Measurements from ENCODE around the gene OTX2.

The OTX2 gene

DNA sequence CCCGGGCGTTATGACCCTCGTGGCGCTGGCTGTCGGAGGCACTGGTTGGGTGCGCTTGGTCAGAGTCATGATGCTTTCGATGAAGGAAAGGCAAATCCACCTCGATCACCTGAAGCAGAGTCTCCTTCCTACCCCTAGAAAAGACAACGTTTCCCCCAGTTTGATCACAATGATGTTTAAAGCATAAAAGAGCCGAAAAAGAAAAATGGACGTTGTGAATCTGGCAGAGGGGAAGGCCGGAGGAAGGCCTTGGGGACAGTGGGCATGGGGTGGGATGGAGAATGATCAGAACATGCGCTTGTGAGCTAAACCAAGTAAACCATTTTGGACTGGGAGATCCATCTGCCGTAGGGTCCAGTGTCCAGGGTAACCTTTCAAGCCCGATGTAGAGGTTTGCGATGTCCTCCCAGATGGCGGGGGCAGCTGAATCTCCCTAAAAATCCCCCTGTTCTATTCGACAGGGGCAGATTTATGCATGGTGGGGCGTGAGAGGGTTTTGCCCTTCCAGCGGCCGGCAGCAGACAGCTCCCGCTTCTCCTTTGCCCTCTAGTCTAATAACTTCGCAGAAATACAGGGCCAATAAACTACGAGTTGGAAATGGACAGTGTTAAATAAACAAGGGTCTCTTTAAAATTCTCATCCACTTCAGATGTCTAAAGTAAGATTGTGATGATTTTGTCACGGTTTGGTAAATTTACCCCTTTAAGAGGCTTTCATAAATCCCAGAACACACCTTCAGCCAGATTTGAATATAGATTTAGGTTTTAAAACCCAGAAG lies 2.3 kb upstream of the OTX2 start:
- DNase-seq (ENCODE audit: low spot score): no peak

DNA sequence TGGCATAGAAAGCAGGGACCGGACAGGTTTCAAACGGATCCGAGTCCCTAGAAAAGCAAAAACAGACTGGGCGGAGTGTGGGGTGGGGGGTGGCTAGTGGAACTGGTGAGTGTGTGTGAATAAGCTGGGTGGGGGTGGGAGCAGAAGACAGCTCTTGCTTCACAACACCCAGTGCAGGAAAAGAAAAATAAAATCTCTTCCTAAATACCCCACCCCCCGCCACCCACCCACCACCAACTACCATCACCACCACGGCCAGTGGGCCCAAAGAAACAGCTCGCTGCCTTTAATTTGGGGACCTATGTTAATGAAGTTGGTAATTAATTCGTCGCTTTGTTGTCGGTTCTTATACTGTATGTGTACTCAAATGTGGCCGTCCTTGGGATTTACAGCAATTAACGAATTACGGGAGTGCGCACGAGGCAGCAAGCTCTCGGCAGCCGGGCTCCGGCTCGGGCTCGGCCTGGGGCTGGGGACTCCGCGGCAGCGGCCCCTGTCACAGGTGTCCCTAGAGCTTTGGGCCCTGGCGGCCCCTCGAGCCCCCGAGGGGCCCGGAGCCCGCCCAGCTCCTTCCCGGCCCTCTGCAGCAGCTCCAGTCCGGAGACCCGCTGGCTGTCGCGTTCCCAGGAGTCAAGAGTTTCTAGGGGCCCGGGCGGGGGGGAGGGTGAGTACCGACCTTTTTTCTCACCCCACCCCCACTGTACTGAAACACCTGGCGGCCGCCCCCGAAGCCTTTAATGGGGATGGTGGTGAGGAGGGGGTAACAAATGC lies 1.5 kb upstream of the OTX2 start:
- DNase-seq (ENCODE audit: low spot score): no peak

DNA sequence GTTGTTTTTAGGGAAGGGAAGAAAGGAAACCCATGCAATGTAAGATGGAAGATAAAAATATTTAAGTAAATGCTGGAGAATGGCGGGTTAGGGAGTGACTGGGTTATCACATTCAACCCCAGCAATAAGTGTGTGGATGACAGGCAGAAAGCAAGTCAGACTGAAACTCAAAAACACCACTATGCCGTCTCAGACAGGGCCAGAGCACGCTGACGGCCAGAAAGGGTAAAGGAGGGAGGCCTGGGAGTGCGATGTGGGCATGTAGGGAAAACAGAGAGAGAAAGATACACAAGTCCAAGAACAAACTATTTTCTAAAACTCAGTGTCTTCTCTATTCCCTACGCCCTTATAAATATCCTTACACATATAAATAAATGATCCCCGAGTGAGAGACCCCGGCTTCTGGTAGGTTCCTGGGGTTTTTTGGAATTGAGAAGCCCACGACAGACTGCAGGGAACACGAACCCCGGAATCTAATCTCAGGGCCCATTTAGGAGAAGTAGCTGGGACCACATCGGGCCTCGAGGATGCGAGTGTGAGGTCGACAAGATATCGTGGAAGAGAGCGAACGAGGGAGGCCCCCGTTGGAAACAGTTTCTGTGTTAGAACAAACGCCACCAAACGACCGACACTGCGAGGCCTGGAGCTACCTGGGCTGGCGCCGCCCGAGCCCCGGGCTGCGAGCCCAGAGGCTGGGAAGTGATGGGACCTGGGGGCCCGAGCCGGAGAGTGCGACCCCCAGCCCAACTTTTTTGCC lies 735 bp upstream of the OTX2 start:
- no peak for DNase-seq (ENCODE audit: low spot score)

DNA sequence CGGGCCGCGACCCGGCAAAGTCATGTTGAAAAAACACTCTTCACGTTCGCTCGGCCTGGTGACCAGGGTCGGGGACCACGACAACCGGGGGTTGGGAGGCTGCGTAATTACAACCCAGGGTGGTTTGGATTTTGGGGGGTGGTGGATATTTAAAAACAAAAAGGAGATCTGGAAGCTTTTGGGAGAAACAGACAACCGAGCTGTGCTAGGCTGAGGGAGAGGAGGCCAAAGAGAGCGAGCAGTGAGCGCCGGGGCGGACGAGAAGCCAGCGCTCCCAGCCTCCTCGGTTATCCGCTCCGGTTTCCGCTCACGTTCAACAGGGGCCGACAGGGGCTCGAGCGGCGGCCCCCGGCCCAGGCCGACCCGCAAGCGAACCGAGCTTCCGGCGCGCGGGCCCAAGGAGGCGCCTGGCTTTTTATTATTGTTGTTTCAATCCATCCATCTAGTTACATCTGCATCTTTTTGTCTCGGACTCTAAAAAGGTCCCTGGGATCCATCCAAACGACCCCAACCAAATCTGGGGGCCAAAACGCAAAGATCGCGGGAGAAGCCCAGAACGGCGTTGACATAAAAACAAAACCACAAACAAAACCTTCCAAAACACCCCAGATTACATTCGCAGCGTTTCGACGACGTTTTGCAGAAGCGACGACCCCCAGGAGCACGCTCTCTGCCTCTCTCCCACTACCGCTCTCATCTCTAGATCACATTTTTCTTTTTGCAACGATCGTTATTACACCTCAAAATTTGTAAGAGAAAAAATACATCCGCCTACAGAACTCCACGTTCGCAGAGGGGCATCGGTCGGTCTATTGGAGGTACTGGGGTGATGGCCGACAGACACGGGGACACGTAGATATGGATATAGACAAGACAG lies 771 bp downstream of the OTX2 start:
- no peak for DNase-seq (ENCODE audit: low spot score)

DNA sequence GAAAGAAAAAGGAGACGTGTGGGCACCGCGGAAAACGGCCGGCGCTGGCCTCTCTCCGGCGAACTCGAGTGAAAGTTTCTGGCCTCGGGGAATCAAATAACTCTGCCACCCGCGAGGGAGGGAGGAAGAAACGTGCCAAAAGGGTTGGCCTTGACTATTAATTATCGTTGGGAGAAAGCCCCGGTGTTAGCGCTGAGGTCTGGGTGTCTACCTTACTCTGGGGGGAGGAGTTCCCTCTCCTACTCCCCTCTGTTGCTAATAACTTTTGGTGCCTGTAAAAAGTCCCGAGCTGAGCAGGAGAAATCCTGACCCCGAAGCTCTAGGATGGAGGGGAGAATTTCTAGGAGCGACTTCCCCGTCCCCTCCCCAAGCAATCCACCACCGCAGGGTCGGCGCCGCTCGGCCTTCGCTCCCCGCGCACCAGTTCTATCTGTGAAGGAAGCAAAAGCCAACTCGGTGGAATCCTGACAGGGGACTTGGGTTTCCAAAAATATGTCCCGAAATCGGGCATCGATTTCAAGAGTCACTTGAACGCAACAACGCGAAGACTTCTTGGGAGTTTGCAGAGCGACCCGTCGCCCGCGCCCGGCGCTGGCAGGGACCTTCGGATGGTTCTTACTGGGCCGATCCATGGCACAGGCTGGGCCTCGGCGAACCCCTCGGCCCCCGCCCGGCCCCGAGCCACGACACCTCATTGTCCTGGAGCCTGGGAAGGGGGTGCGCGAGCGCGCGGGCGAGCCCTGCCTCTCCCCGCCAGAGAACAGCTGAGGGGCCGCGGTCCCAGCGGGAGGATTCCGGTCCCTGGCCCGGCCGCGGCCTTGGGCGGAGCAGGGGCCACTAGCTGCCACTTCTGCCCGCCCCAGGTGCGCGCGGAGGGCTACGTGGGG lies 1.7 kb downstream of the OTX2 start:
- DNase-seq (ENCODE audit: low spot score): no peak

DNA sequence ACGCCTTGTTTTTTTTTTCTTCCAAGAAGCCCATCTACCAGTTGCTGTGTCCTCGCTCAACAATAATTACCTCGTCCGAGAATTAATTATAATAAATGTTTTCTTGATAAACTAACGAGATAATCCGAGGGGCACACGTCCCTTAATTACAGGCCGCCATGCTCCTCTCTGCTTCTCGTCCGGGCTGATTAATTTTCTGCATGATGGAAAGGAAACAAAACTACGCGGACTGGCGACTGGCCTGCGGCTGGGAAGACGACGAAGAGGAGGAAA lies 2.2 kb downstream of the OTX2 start:
- no peak for DNase-seq (ENCODE audit: low spot score)

DNA sequence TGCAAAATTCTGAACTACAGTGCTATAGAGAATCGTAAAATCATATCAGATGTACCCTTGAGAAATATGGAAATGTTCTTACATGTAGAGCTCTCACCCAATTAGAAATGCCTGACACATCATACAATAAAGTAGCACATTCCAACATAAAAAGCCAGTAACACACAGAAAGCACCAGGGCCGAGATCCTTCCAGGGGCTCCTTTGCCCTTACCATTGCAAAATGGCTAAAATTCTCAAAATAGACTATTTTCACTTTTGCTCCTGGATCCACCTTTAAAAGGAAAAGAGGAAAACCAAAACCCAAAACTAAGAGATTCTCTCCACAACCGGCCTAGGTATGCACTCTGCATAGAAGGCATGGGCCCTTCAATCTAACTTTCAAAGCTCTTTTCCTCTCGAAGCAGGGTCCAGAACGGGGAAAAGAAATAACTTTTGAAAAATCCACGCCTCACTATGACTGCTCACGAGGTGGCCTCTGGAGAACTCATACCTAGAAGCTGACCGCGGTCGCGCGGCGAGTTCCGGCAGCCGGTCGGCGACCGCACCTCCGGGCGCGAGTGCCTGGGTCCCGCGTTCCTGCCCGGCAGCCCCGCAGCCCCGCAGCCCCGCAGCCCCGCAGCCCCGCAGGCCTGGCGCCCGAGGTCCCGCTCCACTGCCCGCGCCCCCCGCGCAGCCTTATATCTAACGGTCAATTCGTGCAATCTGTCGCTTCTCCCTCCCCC lies 2.7 kb downstream of the OTX2 start:
- no peak for DNase-seq (ENCODE audit: low spot score)

DNA sequence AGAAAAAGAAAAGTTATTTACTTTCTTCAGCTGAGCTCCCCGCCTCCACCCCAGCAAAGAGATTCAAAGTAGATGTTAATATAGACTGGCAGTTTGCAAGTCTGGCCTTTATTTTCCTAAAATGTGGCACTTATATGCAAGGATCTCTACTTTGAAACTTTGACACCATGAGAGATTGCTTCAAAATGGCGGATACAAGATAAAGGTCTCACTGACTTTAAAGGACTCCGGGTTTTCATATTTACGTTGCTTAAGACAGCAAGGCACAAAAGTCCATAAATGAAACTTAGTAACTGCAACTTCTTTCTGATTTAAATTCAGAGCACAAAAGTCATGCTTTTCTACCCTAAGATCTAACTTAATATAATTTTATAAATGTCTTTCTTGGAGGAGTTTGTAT lies 3.5 kb downstream of the OTX2 start:
- no peak for DNase-seq (ENCODE audit: low spot score)

DNA sequence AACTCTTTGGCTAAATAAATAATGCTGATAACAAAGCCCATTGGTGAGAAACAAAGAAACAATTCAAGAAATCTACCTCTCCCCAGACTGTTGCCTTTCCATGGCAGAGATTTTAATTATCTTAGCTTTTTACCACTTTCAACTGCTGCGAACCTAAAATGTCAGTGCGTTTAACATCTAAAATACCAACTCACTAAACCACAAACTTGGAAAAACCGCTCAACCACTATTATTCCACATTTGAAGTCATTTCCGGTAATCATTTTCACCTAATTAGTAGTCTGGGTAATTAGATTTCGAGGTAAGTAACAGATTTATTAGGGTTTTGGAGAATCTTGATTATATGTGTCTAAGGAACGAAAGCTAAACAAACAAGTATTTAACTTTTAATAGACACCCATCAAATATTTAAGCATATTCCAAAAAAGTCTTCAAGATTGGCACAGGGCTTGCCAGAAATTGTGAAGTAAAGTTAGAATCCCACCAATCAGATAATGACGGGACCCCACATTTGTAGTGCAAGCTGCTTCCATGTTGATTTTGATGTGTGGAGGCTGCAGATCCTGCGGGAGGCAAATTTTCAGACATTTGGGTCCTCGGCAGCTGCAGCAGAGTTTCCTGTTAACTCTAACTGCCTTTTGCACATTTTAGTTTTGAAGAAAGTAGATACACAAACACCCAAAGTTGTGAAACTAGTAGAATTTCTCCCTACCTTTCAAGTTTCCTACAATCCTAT lies 4.1 kb downstream of the OTX2 start:
- no peak for DNase-seq (ENCODE audit: low spot score)

DNA sequence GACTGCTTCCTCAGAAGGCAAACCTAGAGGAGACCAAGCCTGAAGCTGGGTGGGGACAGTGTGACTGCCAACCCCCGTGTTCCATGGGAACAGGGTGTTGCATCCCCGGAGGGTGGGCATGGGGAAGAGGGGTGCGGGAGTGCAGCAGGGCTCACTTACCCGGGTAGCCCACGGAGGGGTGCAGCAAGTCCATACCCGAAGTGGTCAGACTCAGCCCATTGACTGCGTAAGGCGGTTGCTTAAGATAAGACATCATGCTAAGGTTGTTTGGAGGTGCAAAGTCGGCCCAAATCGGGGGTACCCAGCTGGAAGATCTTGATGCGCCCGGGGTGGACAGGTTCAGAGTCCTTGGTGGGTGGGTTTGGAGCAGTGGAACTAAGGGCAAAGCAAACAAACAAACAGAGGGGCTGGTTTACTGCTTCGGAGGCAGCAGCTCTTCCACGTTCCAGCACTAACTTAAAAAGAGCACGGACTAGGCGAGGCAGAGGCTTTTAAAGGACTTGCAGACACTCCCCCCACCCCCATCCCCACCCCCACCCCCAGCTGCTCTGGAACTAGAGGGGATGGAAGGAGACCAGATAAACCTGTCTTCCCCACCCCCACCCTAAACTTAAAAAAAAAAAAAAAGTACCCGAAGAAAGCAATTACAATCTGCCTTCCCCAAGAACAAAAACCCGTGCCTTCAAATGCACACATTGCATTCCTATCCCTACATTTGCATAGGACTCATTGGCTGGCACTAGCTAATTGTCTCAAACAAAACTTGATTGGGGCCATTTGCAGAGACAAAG lies 4.9 kb downstream of the OTX2 start:
- DNase-seq (ENCODE audit: low spot score): no peak

DNA sequence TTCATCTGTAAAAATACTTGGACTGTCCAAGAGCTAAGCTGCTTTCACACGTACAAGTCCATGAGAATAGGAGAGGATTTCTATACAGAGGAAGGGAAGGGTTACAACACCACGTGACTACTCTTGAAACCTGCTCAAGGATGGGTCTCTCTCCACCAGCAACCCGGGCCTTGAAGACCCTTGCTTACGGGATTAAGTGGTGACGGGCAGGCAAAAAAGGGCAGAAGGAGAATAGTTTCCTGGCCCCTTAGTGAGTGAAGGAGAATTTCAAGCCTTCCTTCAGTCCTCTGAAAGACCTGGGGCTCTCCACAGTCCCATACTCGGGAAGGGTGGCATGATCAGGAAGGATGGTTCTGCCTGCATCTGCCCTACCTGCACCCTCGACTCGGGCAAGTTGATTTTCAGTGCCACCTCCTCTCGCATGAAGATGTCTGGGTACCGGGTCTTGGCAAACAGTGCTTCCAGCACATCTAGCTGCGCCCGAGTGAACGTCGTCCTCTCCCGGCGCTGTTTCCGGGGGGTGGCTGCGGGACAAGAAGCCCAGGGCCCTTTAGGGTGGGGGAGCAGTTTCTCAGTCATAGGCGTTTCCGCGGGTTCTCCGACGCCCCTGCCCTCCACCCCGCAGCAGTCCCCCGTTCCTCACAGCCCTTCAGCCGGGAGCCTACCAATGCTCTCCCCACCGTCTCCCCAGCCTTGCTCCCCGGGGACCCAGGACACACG lies 6.3 kb downstream of the OTX2 start:
- DNase-seq (ENCODE audit: low spot score): no peak

DNA sequence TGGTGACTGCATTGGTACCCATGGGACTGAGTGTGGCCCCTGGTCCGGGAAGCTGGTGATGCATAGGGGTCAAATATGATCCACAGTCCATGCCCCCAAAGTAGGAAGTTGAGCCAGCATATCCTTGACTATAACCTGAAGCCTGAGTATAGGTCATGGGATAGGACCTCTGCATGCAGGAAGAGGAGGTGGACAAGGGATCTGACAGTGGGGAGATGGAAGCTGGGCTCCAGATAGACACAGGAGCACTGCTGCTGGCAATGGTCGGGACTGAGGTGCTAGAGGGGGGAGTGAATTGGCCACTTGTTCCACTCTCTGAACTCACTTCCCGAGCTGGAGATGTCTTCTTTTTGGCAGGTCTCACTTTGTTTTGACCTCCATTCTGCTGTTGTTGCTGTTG lies 8.4 kb downstream of the OTX2 start:
- no peak for DNase-seq (ENCODE audit: low spot score)

DNA sequence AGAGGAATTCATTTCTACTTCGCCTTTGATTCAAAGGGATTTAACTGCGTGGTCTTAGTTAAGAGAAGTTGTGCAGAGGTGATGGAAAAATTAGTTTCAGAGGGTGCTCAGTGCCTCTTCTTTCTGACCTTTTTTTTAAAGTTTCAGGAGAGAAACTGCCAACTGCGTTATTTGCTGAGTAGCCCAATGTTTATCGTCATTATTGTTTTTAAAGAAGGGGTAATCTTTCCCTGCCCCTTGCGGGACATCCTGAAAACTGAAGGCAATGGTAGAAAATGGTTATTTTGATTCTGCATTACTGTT lies 11.0 kb downstream of the OTX2 start:
- DNase-seq (ENCODE audit: low spot score): no peak

DNA sequence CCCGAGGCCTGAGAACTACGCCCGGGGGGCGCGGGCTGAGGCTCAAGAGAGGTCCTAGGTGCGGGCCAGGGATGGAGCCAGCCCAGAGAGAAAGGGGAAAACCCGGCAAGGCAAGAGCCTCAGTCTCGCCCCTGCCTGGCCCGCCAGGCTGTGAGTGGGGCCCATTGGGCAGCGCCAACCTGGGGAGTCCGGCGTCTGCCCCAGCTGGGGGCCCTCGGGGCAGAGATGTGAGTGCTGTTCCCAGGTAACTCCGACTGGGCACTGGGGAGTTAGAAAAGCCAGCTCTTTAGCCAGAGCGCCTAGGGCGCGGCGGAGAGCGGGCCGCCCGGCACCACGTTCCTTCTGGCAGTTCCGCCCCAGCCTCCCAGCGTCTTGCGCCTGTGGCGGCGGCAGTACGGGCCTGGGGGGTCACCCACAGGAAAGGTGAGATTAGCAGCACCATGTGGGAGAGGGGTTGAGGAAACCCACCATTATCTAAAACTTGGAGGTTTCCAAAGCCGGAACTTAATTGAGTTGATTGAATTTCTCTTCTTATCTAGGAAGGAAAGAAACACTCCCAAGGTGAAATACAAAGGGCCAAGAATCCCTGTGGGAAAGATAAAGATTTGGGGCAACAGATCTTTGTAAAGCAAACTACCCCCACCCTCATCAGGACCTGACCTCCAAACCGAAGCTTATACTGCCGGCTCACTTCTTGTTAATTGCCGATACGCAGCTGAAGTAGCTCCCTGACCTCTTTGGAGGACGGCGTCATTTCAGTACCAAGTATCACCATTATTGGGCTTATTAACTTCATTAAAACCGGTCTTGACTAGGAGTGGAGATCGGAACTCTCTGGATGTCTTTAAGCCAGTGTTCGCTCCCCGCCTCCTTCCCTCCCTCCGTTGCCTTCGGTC lies 11.6 kb downstream of the OTX2 start:
- no peak for DNase-seq (ENCODE audit: low spot score)

DNA sequence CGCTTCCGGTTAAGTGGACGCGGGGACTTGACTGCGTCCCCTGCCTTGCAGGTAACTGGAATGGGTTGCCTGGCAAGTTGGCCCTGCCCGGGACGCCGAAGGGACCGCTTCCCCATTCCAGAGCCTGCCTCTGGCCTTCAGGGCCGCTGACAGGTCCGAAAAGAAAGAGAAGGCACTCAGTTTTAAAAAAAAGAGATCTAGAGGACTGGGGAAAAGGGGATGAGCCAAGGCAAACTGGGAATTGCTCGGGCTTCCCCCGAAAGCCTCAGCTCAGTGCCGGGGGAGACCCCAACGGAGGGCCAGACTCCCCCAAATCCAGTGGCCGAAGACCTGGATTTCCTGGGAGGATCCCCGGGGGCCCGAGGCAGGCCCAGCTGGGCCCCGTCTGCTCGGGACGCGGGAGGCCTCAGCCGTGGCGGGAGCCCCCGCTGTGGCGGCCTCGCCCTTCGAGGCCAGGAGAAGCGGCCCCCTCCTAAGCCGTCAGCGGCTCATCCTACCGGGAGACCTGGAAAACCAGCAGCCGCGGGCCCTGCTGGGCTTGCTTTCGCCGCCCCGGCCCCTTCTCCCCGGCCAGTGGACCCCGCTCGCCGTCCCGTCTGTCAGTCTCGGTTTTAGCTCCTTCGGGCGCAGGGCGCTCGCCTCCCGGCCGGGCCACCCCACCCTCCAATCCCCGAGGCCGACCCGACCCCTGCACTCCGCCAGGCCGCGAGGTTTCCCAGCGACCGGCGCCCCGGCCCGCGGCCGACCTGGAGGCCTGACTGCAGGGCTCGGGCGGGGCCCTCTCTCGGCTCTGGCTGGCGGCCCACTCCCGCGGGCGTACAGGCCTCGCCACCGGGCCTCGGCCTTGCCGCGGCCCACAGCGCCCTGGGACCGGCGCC lies 12.5 kb downstream of the OTX2 start:
- no peak for DNase-seq (ENCODE audit: low spot score)

DNA sequence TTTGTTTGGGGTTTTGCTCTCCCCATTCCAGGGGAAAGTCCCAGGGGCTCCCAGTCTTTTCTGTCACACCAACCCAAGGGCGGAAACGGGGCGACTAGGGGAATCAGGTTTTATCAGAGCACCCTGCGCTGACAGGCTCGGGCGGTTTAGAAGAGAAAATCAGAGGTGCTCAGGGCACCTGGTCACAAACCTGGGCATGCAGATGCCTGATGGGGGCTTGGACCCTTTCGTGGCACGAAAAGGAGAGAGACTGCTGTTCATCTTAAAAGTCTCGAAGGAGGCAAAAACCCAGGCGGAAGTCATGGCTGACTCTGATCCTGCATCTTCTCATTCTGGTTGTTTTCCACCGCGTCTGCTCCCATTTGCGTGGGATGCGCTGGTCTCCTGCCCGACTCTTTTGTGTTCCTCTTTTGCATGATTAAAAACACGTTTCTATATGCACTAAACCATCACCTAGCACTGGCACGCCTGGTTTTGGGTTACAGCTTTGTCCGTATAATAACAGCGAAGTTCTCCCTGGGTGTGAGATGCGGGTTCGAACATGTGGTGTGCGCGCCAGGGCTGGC lies 13.2 kb downstream of the OTX2 start:
- no peak for DNase-seq (ENCODE audit: low spot score)
